ENCODE data around the gene CDK11A.
"Not testable (repeated sequence)": the region's sequence is repeated elsewhere in the genome, so short reads cannot be mapped to it uniquely, and the experiment has no call there.

The CDK11A gene

DNA sequence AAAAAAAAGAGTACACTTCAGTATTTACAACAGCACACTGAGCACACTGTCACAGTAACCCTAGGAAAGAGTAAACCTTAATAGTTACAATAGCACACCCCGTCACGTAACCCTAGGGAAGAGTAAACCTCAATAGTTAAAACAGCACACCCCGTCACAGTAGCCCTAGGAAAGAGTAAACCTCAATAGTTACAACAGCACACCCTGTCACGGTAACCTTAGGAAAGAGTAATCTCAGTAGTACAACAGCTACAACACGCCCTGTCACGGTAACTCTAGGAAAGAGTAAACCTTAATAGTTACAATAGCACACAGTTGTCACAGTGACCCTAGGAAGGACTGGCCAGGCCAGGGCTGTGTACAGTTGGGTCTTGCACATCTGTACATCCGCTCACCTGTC lies 3.0 kb downstream of the CDK11A start:
- no peak for DNase-seq

DNA sequence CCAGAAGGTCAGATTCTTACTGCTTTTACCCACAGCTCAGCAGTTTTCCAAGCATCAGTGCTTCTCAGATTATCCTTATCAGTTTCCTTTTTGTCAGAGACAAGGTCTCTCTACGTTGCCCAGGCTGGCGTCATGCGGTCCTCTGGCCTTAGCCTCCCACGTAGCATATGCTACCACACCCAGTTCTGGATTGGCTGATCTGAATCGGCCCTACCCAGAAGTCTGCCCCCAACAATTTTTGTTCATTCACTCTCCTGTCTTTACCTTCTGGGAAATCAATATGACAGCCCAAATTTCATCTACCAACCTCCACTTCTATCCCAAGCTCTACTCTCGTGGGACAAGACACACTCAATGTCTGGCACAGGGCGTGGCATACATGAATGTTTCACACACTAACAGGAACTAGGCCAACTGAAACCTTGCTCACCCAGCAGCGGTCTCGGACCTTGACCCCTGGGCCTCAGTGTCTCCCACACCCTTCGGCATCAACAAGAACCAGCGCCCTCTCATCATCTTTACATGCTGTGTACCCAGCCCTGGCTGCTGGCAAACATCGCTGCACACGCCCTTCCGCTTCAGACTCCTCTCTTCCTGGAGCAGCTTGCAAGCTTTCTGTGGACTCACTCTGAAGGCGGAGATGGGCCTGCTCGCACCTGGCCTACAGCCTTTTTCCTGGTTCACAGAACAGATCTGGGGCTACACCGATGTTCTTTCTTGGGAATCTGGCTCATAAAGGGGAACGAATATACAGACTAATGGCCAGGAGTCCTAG lies 8.9 kb downstream of the CDK11A start:
- DNase-seq, result not testable (repeated sequence)

DNA sequence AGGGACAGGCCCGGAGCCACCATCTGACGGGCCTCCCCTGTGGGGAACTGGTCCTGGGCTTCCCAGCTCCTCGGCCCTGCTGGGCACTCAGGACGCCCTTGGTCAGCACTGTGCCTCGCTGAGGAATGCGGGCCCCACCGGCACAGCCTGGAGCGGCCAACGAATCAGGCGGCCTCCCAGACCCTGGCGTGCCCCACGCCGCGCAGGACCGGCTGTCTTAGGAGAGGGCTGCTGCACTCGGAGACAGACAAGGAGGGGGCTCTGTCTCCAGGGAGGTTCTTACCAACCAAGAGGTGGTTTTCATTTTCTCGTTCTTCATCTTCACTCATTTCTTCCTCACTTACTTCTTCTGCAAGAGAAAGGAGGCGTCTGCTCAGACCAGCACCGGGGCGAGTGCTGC lies 16.3 kb downstream of the CDK11A start:
- not testable (repeated sequence) for DNase-seq

DNA sequence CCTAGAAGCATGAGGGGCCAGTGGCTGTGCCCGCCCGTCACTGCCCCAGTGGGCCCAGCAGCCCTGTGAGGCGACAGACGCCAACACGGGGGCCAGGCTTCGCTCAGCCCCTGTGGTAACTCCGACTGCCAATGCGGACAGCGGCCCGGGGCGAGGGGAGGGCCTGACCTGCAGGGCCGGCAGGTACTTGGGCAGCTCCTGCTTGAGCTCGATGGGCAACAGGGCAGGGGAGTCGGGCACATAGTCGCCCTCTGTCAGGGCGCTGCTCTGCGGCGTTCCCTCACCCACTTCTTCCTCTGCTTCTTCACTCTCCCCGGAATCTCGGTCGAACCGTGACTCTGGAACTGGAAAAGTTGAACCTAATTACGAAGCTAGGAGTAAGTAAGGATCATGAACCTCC lies 16.9 kb downstream of the CDK11A start:
- not testable (repeated sequence) for DNase-seq

DNA sequence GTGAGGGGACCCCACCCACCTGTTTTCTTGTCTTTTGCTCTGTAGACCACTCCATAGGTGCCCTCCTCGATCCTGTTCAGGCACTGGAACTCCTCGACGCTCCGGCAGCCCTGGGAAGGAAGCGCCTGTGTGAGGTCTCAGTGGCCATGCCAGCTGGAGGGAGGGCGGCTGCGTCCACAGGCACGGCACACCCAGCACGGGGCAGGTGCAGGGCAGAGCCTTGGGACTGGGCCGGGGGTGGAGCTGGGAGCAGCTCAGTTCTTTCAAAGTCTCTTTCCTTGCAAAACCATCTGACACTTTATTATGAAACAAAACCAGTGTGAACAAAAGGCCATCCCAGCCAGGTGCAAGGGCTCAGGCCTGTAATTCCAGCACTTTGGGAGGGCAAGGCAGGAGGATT lies 18.5 kb downstream of the CDK11A start:
- not testable (repeated sequence) for DNase-seq

DNA sequence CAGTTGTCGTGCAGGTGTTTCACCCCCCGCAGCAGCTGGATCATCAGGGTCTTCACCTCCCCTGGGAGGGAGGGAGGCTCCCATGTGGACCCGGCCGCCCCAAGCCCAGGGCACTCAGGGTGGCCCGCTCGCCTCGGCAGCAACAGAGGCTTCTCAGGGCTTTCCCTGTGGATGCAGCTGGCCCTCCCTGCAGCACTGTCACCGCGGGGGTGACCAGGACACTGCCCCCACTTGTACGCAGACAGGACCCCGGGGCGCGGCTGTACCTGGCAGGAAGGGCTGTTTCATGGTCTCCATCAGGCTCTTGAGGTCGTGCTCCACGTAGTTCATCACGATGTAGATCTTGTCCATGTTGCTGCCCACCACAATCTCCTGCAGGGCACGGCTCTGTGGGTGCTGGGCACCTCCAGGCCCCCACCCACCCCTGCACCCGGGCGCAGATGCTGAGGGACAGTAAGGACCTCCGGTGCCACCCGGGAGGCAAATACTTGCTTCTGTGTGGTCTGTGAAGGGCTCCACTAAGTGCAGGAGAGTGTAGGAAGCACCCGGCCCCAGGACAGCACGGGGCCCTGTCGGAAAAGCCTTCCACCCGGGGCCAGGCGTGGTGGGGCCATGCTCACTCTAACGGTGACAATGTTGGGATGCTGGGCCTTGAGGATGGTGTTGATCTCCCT lies 19.7 kb downstream of the CDK11A start:
- not testable (repeated sequence) for DNase-seq

DNA sequence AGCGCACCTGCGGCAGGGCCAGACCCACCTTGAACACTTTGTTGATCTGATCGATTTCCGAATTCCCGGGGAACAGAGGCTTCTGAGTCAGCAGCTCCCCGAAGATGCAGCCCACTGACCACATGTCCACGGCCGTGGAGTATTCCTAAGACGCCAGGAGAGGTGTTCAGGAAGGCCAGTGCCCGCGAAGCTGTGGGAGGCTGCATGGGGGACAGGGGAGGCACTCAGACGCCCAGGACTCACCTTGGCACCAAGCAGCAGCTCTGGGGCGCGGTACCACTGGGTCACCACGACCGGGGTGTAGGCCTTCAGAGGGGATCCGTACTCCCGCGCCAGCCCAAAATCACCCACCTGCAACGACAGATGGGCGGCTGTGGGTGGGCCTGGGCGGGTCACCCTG lies 20.4 kb downstream of the CDK11A start:
- no peak for DNase-seq

DNA sequence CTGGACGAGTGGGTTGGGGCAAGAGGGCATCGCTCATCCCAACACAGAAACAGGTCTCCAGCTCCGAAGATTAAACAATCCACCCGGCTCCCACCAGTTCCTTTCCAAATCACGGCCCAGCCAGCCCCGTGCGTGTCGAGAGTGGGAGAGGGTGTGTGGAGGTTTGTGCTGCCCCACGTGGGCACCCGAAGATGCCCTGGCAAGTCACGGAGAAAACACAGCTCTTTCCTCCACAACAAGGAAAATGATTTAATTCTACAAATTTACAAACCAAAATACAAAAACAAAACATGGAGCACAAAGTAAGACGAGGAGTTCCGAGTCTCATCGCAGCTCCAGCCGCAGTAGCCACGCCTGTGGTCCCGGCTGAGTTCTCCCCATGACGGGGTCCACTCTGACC lies 21.7 kb downstream of the CDK11A start:
- DNase-seq, result not testable (repeated sequence)

DNA sequence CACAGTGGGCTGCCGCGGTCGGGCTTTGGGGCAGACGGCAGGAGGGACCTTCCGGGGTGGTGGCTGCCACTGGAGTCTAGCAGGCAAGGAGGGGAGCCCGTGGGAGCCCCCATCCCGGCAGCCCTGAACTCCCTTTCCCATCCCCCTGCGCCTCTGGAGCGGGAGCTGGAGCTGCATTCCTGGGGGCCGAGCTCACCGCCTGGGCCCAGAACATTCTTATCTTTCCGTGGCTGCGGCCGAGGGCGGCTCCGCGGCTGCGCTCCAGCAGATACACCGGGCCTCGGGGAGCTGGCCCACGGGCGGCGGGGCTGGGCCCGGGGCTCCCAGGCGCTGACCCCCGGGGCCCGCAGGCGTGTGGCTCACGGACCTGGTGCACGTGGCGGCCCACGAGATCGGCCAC lies 23.6 kb downstream of the CDK11A start:
- not testable (repeated sequence) for DNase-seq

DNA sequence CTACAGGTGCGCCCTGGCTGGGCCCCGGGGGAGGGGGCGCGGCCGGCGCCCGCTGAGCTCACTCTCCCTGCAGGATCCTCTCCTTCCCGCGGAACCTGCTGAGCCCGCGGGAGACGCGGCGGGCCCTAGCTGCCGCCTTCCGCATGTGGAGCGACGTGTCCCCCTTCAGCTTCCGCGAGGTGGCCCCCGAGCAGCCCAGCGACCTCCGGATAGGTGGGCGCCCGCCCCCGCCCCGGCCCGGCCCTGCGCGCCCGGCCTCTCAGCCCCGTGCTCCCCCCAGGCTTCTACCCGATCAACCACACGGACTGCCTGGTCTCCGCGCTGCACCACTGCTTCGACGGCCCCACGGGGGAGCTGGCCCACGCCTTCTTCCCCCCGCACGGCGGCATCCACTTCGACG lies 24.1 kb downstream of the CDK11A start:
- not testable (repeated sequence) for DNase-seq

DNA sequence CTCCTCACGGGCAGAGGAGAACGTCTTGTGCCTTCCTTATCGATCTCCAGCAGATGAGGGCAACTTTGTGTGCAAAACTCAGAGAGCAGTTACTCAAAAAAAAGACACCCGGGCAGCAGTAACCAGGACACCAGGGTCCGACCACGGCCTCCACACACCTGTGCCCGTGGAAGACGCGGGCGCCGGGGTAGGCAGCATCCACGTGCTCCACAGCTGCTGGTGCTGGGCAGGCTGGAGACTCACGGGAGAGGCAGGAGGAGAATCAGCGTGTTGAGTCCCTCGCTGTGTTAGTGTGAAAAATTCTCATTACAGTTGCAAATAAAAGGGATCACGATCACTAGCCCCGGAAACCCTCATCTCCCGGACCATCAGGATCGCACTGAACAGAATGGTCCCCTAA lies 25.1 kb downstream of the CDK11A start:
- not testable (repeated sequence) for DNase-seq

DNA sequence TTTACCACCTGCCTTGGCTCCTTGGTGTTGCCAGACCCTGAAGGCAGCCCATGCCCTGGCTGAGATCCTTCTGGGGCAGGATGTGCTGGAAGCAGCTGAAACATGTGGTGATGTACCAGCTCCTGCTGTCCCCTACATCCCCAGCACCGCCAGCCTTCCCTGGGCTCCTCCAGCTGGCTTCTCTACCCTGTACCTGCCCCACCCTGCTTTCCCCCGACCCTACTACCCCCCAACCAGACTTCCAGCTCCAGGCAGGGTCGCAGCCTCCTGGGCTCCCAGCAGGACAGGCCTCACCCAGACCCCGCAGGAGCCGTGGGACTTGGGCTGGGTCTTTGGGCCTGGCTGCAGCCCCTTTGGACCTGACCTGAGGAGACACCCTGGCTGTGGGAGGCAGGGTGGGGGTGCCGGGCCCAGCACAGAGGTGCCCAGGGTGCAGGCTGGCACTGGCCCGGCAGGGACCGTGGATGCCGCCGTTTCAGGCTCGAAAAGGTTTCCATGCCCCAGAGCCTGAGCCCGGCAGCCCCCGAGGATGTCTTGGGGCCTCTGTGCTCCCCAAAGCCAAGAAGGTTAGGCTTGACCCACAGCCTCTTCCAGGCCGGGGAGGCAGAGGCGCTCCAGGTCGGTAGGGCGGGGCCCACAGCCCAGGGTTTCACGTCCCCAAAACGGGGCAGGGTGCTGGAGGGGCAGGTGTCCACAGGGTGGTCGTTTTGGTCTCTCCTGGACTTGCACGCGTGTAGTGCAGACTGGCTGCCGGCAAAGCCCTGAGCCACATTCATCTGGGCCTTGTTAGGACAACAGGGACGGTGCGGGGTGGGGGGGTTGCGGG lies 26.6 kb downstream of the CDK11A start:
- not testable (repeated sequence) for DNase-seq

DNA sequence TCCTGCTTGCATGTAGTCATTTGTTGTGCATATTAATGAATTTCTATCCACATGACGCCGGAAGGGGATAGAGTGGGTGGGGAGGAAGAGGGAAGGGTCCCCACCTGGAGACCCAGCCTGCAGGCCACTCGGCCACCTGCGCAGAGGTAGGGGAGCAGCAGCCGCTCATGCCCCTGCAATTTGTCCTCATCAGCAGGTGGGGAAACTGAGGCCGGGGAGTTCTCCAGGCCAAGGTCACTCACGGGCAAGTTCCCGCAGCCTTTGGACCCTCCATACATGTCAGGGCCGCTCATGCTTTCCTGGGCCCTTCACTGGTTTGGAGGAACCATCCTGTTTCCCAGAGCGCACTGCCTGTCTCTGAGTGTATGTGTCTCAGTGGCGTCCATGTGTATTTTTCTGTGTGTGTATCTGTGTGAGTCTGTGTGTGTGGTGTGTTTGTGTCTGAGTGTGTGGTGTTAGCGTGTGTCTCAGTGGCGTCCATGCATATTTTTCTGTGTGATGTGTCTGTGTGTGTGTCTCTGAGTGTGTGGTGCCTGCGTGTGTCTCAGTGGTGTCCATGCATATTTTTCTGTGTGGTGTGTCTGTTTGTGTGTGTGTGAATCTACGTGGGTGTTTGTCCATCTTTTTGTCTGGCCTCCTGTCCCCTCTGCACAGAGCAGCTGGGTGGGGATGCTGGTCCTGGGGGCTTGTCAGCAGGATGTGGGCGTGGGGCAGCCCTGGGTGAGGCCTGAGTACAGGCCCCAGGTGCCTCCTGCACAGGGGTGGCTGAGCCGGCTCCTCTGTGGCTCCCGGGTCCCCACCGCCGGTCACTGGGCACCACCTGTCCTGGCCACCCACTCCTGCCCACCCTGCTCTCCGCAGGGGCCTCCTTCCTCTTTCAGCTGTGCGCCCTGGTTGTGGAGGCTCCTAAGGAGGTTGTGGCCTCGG lies 27.5 kb downstream of the CDK11A start:
- DNase-seq, result not testable (repeated sequence)

DNA sequence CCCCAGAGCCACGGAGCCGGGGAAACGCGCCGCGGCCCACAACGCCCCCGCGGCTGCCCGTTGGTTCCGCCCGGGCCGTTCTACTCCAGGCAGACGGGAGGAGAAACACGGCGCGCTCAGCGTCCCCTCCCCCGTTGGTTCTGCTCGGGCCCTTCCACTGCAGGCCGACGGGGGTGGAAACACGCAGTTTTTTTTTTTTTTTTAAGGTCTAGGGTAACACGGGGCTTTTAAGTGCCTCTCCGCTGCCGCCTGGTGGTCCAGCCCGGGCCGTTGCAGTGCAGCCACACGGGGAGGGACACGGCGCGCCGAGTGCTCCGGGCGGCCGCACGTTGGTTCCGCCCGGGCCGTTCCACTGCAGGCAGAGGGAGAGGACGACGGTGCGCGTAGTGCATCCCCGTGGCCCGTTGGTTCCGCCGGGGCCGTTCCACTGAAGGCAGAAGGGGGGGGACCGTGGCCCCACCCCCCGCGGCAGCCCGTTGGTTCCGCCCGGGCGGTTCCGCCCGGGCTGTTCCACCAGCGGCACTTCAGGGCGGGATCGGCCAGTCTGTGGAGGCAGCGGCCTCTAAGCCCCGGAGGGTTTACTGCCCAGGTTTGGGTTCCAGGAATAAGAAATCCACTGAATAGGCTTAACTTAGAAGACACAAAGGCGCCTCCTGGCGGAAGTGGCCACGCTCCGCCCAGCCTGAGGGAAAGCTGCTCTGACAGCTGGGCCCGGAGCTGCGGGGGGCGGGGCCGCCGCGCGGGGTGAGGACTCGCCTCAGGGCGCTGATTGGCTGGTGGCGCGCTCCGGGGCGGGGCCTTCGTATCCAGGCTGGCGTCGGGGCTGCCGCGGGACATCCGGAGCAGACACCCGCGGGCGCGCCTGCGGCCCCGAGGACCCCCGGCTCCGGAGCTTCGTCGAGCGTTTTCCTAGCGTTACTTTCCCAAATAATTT lies 31.2 kb downstream of the CDK11A start, which contains the start of gene SLC35E2B:
TSS of gene SLC35E2B (minus strand) at position 82 of the 934 bp plus-strand sequence. CDS start 16,096 bp downstream, outside the sequence.
- peak; percentile 36 for DNase-seq

DNA sequence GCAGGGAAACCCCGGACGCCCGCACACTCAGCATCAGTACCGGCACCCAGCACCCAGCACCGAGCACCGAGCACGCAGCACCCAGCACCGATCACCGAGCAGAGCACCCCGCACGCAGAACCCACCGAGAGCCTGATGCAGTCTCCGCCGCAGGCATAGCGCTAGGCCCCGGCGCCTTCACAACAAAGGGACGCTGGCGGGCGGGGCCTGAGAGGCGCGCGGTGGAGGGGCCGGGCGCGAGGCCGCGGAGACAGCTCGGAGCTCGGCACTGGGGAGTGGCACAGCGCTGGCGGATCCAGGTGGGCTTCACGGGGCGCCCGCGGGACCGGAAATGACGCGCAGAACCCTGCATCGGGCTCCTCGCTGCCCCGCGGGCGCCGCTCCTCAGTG lies 31.8 kb downstream of the CDK11A start:
- peak; percentile 21 for DNase-seq

DNA sequence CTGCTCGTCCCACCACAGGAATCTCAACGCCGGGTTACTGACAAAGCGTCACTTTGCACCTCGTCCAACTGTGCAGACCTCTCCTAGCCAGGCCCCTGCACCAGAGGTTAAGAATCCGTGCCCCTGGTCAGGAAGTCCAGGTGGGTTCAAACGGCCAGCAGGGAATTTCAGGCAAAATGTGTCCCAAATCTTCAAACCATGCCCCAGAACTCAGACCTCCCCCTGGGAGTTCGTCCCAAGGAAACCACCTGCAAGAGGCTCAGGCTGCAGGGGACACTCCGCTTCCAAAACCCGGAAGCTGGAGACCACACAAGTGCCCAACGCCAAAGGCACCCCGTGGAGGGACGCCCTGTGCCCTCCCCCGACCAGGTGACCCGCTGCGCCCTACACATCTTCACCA lies 32.7 kb downstream of the CDK11A start:
- not testable (repeated sequence) for DNase-seq

DNA sequence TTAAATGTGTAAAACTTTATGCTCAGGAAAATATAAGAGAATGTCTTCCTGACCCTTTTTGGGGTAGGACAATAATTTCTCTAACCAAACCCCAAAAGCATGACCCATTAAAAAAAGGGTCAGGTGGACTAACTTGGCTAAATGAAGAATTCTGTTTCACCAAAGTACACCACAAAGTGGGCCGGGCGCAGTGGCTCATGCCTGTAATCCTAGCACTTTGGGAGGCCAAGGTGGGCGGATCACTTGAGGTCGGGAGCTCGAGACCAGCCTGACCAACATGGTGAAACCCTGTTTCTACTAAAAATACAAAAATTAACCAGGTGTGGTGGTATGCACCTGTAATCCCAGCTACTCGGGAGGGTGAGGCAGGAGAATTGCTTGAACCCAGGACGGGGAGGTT lies 34.6 kb downstream of the CDK11A start:
- DNase-seq, result not testable (repeated sequence)

DNA sequence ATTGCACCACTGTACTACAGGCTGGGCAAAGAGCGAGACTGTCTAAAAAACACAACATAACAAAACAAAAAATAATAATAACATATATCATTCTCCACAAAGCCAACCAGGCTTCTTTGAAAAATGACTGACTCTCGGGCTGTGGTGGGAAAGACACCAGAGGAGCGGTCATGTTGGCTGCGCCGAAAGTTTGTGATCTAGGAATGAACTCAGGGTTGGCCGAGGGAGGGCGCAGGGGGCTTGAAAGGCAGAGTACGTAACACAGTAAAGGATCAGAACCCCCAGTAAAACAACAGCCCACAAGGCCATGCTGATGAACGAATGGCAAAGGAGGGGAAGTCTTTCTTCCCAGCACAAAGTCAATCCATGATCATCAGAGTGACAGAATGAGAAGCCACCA lies 36.3 kb downstream of the CDK11A start:
- DNase-seq, result no peak

DNA sequence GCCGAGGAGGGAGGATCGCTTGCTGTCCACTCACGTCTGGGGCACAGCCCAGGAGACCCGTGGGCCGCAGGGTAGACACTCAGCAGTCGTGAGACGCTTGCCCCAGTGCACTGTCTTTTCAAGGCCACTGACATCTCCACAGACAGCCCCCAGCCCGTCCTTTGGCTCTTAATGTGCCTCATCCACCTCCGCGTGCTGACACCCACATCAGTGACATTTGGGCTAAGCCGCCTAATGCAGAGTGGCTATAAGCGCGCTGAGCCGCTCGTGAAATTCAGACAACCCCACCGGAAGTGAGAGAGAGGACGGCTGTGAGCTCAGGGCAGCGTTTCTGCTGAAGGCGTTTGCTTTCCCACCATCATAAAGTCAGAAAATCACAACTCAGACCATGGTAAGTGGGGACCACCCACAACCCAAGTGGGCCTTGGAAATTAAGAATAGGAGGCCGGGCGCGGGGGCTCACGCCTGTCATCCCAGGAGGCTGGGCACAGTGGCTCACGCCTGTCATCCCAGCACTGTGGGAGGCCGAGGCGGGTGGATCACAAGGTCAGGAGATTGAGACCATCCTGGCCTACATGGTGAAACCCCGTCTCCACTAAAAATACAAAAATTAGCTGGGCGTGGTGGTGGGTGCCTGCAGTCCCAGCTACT lies 40.0 kb downstream of the CDK11A start:
- no peak for DNase-seq

DNA sequence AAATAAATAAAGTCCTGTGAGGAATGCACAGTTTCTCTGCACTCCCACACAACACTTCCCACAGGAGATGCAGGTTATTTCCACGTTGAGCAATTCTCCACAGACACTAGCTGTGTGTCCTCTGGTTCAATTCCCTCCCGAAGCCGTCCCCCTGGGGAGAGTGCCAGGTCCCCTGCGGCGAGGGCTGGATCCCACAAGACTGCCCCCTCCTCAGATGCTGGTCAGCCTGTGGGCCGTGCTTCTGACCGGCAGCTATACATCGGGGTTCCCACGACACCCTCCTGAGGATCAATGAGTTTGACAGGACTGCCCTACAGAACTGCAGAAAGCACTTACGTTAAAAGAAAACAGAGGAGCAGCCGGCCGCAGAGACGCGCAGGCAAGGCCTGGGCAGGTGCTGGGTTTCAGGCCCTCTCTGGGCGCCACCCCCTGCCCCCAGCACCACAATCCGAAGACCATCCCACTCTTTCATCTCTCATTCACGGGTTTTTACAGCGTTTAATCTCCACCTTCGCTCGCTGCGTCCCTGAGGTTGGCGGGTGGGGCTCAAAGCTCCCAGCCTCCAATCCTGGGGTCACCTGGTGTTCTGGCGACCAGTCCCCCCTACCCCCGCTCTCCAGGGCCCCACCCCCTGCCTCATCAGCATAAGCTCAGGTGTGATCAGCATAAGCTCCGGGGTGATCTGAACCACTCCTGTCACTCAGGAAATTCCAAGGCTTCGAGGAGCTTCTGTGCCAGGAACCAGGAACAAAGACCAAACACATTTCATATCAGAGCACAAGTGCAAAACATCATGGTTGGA lies 40.9 kb downstream of the CDK11A start:
- DNase-seq, result no peak

Data from NCI-H1417 treated with DMSO at 0.1 percent for 48 hours (cell line).